Smooth muscle cell (in vitro differentiated cells): ENCODE results near the gene ADAMTS17. TPM values are rescaled to one million over a fixed set of nuclear protein-coding genes. Genes with fewer than 3 reads are reported as not detected.

Source experiments
- DNase-seq: peaks from one replicate; lab custom pipeline; 2025; ENCODE audit not compliant: unreplicated experiment; lab: John Stamatoyannopoulos, UW
- H2AFZ ChIP-seq: fragments of 200-600 bp; sonication (generic); 2 replicates; pipeline ENCODE4 v1.6.0; 2016; ENCODE audit warnings: antibody characterized with exemption, low read depth, mild to moderate bottlenecking
- H3F3A ChIP-seq: fragments of 200-600 bp; sonication (generic); 2 replicates; pipeline ENCODE4 v1.6.0; 2017; ENCODE audit warnings: antibody characterized with exemption, low read depth
- H3K27ac ChIP-seq: fragments of 200-600 bp; sonication (generic); 2 replicates; pipeline ENCODE4 v1.5.1; 2016; ENCODE audit warnings: low read depth, mild to moderate bottlenecking
- H3K27me3 ChIP-seq: fragments of 200-600 bp; sonication (generic); 2 replicates; pipeline ENCODE4 v1.6.1; 2016; ENCODE audit warnings: low read depth, mild to moderate bottlenecking
- H3K36me3 ChIP-seq: fragments of 200-600 bp; sonication (generic); 2 replicates; pipeline ENCODE4 v1.5.1; 2016; ENCODE audit warnings: low read depth
- H3K4me1 ChIP-seq: fragments of 200-600 bp; sonication (generic); 2 replicates; pipeline ENCODE4 v1.5.1; 2016; ENCODE audit warnings: low read depth
- H3K4me2 ChIP-seq: fragments of 200-600 bp; sonication (generic); 2 replicates; pipeline ENCODE4 v1.6.0; 2016; ENCODE audit warnings: mild to moderate bottlenecking
- H3K4me3 ChIP-seq: fragments of 200-600 bp; sonication (generic); 2 replicates; pipeline ENCODE4 v1.5.1; 2016; ENCODE audit warnings: mild to moderate bottlenecking
- H3K79me2 ChIP-seq: fragments of 200-600 bp; sonication (generic); 2 replicates; pipeline ENCODE4 v1.6.0; 2016; ENCODE audit warnings: low read depth, mild to moderate bottlenecking
- H3K9ac ChIP-seq: fragments of 200-600 bp; sonication (generic); 2 replicates; pipeline ENCODE4 v1.6.0; 2016; ENCODE audit warnings: low read depth
- H3K9me3 ChIP-seq: fragments of 200-600 bp; sonication (generic); replicated peaks from 2 replicates; pipeline ENCODE4 v1.5.1; 2016; ENCODE audit warnings: low read depth
- H4K20me1 ChIP-seq: fragments of 200-600 bp; sonication (generic); 2 replicates; pipeline ENCODE4 v1.6.0; 2016; ENCODE audit warnings: low read depth
- WGBS: methylation state at CpG from one replicate; pipeline ENCODE4 v1.1.7; 2016; ENCODE audit warnings: low lambda C conversion rate; 5-methylcytosine and 5-hydroxymethylcytosine counted together
- polyA plus RNA-seq: library from polyadenylated mRNA; unstranded; fragments of >200 nt; fragmentation: Nextera tagmentation; extraction: Ambion mirVana; gene quantifications from 2 replicates; pipeline ENCODE4 v1.2.1, GENCODE V29; 2016
- total RNA-seq: library from RNA; depleted of rRNA; stranded (reverse); fragments of >200 nt; gene quantifications from 2 replicates; pipeline ENCODE4 v1.2.3, GENCODE V29; 2014
- TF ChIP-seq, protein P1 (sequence below): fragments of 200-600 bp; sonication (generic); IDR thresholded peaks from 2 replicates; pipeline ENCODE4 v1.5.1; 2017; ENCODE audit warnings: borderline replicate concordance, mild to moderate bottlenecking, antibody characterized with exemption; ENCODE audit not compliant: insufficient read depth, poor library complexity, severe bottlenecking

Gene ADAMTS17
- total and polyA plus RNA-seq, 2 experiments from 2014 or later = 0.63 to 3.1 TPM

DNA sequence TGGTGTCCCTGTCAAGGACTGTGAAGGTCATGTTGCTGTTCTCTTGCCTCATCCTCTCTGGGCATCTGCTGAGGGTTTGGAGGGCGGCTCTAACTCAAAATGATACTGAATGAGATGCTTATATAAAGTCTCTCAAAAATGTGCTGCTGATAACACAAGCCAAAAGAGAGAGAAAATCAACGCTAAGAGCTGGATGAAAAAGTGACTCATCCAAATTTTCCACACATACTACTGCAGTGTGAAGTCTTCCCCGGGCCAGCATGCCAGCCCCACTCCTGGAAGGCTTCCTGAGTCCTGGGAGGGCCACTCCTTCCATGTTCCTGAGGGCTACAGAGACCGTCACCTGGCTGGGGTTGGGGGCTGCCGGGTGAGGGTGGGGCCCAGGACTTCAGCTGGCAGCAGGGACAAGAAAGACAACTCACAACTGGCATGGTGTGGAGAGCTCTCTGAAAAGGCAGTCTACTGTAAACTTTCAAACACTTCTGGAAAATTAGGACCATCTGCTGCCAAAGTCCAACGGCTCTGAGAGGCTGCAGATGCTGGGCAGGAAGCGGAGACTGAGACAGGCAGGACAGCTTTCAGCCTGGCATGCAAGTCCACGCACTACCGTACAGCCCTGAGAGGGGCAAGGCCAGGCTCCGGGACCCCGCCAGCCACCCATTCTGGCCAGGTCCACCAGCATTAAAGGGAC is 200.3 kb downstream of the ADAMTS17 start:
- no peak overlapping the region for H3K4me3 ChIP-seq
- no peak for DNase-seq
- H3K9ac ChIP-seq = no peak overlapping the region
- 50% methylated on average over 11 of the region's 11 CpGs for WGBS
- H3K4me2 ChIP-seq = no peak overlapping the region
- no peaks in the 10 kb centered on the region for H3K79me2 ChIP-seq
- H2AFZ ChIP-seq = no peak overlapping the region
- no peaks in the 10 kb centered on the region for H3K4me1 ChIP-seq
- no peaks in the 10 kb centered on the region for H3K9me3 ChIP-seq
- no peaks in the 10 kb centered on the region for H3K27me3 ChIP-seq
- TF ChIP-seq, protein P1, sequence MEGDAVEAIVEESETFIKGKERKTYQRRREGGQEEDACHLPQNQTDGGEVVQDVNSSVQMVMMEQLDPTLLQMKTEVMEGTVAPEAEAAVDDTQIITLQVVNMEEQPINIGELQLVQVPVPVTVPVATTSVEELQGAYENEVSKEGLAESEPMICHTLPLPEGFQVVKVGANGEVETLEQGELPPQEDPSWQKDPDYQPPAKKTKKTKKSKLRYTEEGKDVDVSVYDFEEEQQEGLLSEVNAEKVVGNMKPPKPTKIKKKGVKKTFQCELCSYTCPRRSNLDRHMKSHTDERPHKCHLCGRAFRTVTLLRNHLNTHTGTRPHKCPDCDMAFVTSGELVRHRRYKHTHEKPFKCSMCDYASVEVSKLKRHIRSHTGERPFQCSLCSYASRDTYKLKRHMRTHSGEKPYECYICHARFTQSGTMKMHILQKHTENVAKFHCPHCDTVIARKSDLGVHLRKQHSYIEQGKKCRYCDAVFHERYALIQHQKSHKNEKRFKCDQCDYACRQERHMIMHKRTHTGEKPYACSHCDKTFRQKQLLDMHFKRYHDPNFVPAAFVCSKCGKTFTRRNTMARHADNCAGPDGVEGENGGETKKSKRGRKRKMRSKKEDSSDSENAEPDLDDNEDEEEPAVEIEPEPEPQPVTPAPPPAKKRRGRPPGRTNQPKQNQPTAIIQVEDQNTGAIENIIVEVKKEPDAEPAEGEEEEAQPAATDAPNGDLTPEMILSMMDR = no peak
- no peaks in the 10 kb centered on the region for H3K36me3 ChIP-seq
- no peaks in the 10 kb centered on the region for H3F3A ChIP-seq
- H3K27ac ChIP-seq = no peak overlapping the region
- no peaks in the 10 kb centered on the region for H4K20me1 ChIP-seq

DNA sequence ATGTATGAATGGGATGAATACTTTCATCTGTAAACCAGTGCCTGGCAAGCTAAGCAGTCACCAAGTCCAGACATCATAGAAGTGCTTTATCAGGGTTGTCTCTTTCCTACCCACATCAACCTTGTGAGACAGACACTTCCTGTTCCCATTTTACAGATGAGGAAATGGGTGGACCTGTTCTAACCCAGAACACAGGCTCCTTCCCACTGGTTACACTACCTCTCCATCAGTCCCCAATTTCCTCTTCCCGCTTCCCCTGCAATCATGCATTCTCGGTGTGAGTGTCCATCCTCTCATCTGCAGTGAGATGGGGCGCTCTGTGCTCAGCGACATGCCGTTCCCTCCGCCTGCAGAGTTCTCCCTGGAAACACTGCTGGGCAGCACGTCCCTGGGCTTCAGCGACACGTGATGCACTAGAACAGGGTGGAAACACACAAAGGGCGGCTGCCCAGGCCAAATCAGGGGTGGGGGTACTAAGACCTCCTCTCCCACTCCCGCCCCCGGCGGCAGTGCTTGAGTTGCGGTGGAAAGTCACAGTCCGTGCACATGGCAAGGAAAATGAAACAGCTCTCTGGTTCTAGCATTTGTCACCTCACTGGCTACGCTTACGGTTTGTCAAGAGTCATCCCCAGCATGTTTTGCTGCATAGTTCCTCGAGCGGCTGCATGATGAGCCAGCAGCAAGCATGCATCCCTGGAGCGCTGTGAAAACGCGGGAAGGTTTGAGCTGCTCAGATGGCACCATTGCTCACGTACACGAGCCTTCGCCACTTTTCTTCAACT is 201.1 kb downstream of the ADAMTS17 start:
- no peak overlapping the region for H3K9ac ChIP-seq
- H3K4me2 ChIP-seq = no peak overlapping the region
- no peaks in the 10 kb centered on the region for H3K27me3 ChIP-seq
- TF ChIP-seq, protein P1 = no peak
- H3K4me1 ChIP-seq = no peaks in the 10 kb centered on the region
- no peaks in the 10 kb centered on the region for H4K20me1 ChIP-seq
- H3K27ac ChIP-seq = no peak overlapping the region
- H3K4me3 ChIP-seq = no peak overlapping the region
- no peaks in the 10 kb centered on the region for H3K9me3 ChIP-seq
- H3F3A ChIP-seq = no peaks in the 10 kb centered on the region
- no peaks in the 10 kb centered on the region for H3K36me3 ChIP-seq
- no peaks in the 10 kb centered on the region for H3K79me2 ChIP-seq
- H2AFZ ChIP-seq = no peak overlapping the region
- 88% methylated on average over 25 of the region's 25 CpGs for WGBS
- no peak for DNase-seq

DNA sequence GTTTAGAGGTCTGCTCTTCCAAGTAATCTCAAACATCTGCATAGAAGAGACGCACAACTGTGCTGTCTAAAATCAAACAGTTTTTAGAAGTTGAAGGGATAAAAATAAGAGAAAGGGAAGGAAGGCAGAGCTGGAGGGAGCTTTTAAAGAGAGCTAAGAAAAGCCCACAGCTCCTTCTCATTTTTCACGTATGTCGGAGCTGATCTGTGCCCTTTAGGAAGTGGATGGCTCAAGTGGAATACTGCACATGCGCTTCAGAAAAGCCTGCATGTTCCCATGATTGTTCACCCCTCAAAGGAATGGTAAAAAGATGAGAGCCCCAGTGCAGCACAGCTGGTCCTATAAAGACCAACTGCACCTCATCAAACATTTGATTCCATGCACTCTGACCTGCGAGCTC is 207.2 kb downstream of the ADAMTS17 start:
- DNase-seq = no peak
- Histone ChIP-seq H3K27me3 (no peaks in the 10 kb centered on the region), H3K79me2 (no peaks in the 10 kb centered on the region), H3K4me2 (no peak overlapping the region), H3K4me3 (no peak overlapping the region), H3K36me3 (no peaks in the 10 kb centered on the region), H3K4me1 (no peaks in the 10 kb centered on the region), H3K9me3 (no peaks in the 10 kb centered on the region), H3K27ac (no peak overlapping the region), H2AFZ (no peak overlapping the region), H4K20me1 (no peaks in the 10 kb centered on the region), H3K9ac (no peak overlapping the region), H3F3A (peaks cover 2% of the 10 kb centered on the region)
- WGBS = 50% methylated on average over 5 of the region's 5 CpGs
- TF ChIP-seq, protein P1 = no peak
